Upper lobe of left lung (tissue), 6 donors: ENCODE measurements around the gene PILRA. TPM values are rescaled to one million over a fixed set of nuclear protein-coding genes. Genes with fewer than 3 reads are reported as not detected.

ENCODE experiments used
- ATAC-seq, 2 donors: fragments of 200-7000 bp; cut with Tn5 transposase; one replicate each; pipeline ENCODE4 v1.9.1; 2022; ENCODE audit warnings: mild to moderate bottlenecking in 2 of 2, moderate library complexity in 2 of 2; ENCODE audit not compliant: low FRiP score in 2 of 2
- DNase-seq, 2 donors: peaks; one replicate each; pipeline ENCODE4 v3.0.0-alpha.2; 2019 to 2020
- H3K27ac ChIP-seq, 4 donors: fragments of 200-600 bp; sonication (generic); one replicate each; pipeline ENCODE4 v1.5.1; 2016 to 2019
- H3K27me3 ChIP-seq, 4 donors: fragments of 200-600 bp; sonication (generic); one replicate each; pipeline ENCODE4 v1.5.1; 2017 to 2019
- H3K36me3 ChIP-seq, 4 donors: fragments of 200-600 bp; sonication (generic); one replicate each; pipeline ENCODE4 v1.5.1; 2016 to 2019
- H3K4me1 ChIP-seq, 4 donors: fragments of 200-600 bp; sonication (generic); one replicate each; pipeline ENCODE4 v1.5.1; 2018 to 2019
- H3K4me3 ChIP-seq, 4 donors: fragments of 200-600 bp; sonication (generic); one replicate each; pipeline ENCODE4 v1.5.1; 2017 to 2019; ENCODE audit warnings: mild to moderate bottlenecking in 2 of 4, moderate library complexity in 1 of 4
- H3K9me3 ChIP-seq, 4 donors: fragments of 200-600 bp; sonication (generic); one replicate each; pipeline ENCODE4 v1.5.1; 2018 to 2019
- EP300 ChIP-seq, 4 donors: sonication (generic); formaldehyde crosslinking; IDR thresholded peaks; one replicate each; pipeline ENCODE4 v1.5.1; 2017; ENCODE audit warnings: antibody characterized with exemption in 4 of 4, control low read depth in 2 of 4
- POLR2A ChIP-seq, 4 donors: fragments of 450-650 bp; IDR thresholded peaks; one replicate each; pipeline ENCODE4 v1.5.1; 2016 to 2017; ENCODE audit warnings: antibody characterized with exemption in 4 of 4, mild to moderate bottlenecking in 2 of 4
- POLR2AphosphoS5 ChIP-seq, 2 donors: sonication (generic); formaldehyde crosslinking; IDR thresholded peaks; one replicate each; pipeline ENCODE4 v1.5.1; 2017; ENCODE audit warnings: antibody characterized with exemption in 2 of 2
- WGBS, 2 donors: methylation state at CpG; one replicate each; pipeline ENCODE4 v1.1.5; 2017 to 2018; 5-methylcytosine and 5-hydroxymethylcytosine counted together
- total RNA-seq, 6 donors: library from RNA; depleted of rRNA in 4 of 6; stranded (reverse); fragments of >200 nt in 4 of 6; gene quantifications; one replicate each; pipeline versions ENCODE4 v1.1.0 to v1.2.1, GENCODE V29; 2016 to 2021
- TF ChIP-seq, protein P1 (sequence below), 6 experiments: fragments of 450-650 bp in 4 of 6; fragments of 200-600 bp in 2 of 6; sonication (generic) in 2 of 6; IDR thresholded peaks; one replicate each; pipeline ENCODE4 v1.5.1; 2016 to 2019; ENCODE audit warnings: antibody characterized with exemption in 6 of 6
- donor health status: DM: no; HTN: no; CAD: no; lungs with moderate emphysema.
- donor health status: DM: no; HTN: yes; CAD: no; lungs with severe emphysema.

PILRA gene
- total RNA-seq, 6 donors from 2014 or later = 15.2 to 52.4 (median 24.2) TPM

DNA sequence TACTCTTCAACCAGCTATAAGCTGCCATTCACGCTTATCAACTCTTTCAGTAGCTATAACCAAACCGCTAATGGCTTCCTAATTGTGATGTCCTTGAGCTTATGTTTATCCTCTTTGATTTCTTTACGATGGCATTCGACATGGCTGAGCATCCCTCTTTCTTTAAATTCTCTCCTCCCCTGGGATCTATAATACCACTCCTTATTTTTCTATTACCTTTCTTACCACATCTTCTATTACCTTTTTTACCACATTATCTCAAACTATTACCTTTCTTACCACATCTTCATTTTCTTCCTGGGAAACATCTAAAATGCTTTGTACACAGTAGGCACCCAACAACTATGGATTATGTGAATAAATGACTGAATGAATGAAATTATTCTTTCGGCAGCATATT, 42.2 kb downstream of the PILRA start:
- Histone ChIP-seq H3K36me3 (no peaks in the 10 kb centered on the region), H3K9me3 (no peaks in the 10 kb centered on the region), H3K27ac (no peak overlapping the region), H3K4me1 (no peaks in the 10 kb centered on the region), H3K27me3 (no peaks in the 10 kb centered on the region), H3K4me3 (no peak overlapping the region)
- no peak for ATAC-seq
- DNase-seq = no peak
- TF ChIP-seq POLR2AphosphoS5 (IDR thresholded peaks at IDR 0.05) = no peak
- TF ChIP-seq POLR2A (IDR thresholded peaks at IDR 0.05) = no peak
- TF ChIP-seq, protein P1, sequence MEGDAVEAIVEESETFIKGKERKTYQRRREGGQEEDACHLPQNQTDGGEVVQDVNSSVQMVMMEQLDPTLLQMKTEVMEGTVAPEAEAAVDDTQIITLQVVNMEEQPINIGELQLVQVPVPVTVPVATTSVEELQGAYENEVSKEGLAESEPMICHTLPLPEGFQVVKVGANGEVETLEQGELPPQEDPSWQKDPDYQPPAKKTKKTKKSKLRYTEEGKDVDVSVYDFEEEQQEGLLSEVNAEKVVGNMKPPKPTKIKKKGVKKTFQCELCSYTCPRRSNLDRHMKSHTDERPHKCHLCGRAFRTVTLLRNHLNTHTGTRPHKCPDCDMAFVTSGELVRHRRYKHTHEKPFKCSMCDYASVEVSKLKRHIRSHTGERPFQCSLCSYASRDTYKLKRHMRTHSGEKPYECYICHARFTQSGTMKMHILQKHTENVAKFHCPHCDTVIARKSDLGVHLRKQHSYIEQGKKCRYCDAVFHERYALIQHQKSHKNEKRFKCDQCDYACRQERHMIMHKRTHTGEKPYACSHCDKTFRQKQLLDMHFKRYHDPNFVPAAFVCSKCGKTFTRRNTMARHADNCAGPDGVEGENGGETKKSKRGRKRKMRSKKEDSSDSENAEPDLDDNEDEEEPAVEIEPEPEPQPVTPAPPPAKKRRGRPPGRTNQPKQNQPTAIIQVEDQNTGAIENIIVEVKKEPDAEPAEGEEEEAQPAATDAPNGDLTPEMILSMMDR (IDR thresholded peaks at IDR 0.05) = no peak
- no peak for TF ChIP-seq EP300 (IDR thresholded peaks at IDR 0.05)
- 94 to 96% methylated on average over 5 of the region's 5 CpGs for WGBS, 2 donors

DNA sequence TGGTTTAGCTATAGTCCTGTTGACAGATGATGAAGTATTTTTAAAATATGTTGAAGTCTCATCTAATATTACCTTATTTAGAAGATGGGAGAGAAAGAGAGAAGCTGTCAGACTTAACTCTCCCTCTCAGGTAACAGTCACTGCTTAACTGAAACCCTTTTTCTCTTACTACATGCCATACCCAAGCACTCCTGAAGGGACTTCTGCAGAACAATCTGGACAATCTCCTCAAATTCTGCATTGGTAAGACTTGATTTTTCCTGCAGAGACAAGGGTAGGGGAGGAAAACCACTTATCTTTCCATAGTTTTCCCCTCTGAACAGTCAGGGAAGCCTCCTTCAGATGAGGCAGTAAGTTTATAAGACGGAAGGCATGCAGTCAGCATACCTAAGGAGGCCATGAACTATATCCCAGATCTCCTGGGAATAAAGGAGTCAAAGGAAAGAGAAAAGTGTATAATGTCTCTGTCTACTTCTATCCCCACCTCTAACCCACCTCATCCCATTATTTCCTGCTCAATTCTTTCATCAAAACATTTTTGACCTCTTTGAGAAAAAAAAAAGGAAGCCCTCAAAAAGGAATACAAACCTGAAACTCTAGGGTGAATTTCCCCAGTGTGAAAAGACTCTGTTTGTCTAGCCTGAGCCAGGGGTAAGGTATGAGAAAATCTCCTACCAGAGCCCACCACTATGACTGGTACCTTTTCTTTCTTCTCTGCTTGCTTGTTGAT, 45.8 kb downstream of the PILRA start:
- Histone ChIP-seq H3K9me3 (no peaks in the 10 kb centered on the region), H3K36me3 (no peaks in the 10 kb centered on the region), H3K27me3 (no peaks in the 10 kb centered on the region), H3K4me1 (no peaks in the 10 kb centered on the region), H3K4me3 (no peak overlapping the region), H3K27ac (no peak overlapping the region)
- ATAC-seq = no peak
- TF ChIP-seq, protein P1 (IDR thresholded peaks at IDR 0.05) = no peak
- no peak for TF ChIP-seq POLR2AphosphoS5 (IDR thresholded peaks at IDR 0.05)
- TF ChIP-seq EP300 (IDR thresholded peaks at IDR 0.05) = no peak
- no peak for TF ChIP-seq POLR2A (IDR thresholded peaks at IDR 0.05)
- WGBS, 2 donors = 87 to 100% methylated on average over 1 of the region's 1 CpG
- no peak for DNase-seq

DNA sequence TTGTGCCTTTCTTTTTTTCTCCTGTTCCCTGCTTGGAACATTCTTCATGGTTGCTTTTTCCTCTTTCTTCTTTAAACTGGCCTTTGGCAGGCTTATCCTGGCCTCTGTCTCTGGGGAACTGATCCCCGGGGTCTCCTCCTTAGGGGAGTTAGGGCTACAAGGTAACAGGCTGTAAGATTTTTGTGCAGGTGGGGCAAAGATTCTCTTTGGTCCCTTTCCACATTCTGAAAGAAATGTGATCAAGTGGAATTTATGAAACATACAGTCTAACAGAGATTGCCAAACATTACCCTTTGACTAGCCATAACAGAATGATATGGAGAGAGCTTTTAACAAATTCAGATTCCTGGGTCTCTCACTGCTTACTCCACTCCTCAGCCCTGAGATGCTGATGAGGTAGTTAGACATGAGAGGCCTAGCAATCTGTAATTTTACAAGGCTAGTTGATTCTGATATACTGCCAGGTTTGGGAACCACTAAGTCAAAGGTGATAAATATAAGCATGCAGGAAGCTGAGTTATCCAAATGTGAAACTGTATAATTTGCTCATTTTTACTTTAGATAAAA, 46.5 kb downstream of the PILRA start:
- ATAC-seq (no peak), DNase-seq (no peak)
- Histone ChIP-seq H3K9me3 (no peaks in the 10 kb centered on the region), H3K27ac (no peak overlapping the region), H3K27me3 (no peaks in the 10 kb centered on the region), H3K36me3 (no peaks in the 10 kb centered on the region), H3K4me3 (no peak overlapping the region), H3K4me1 (no peaks in the 10 kb centered on the region)
- TF ChIP-seq POLR2A (IDR thresholded peaks at IDR 0.05) = no peak
- TF ChIP-seq, protein P1 (IDR thresholded peaks at IDR 0.05) = no peak
- TF ChIP-seq EP300 (IDR thresholded peaks at IDR 0.05) = no peak
- TF ChIP-seq POLR2AphosphoS5 (IDR thresholded peaks at IDR 0.05) = no peak
- 72 to 85% methylated on average over 1 of the region's 1 CpG for WGBS, 2 donors

DNA sequence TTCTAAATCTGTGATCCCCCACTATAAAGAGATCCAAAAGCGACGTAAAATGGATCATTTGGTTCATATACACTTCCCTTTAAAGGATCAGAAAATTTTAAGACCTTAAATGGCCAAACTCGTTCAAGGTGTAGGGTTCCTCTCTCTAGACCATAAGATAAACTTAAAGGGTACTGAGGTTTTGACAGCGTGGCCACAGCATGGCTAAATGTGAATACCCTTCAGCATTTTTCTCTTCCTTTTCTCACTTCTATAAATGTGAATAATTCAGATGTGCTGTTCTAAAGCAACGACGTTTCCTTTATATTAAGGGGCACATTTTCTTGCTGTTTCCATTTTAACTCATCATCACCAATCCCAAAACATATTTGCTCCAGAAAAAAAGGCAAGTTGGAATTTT, 50.0 kb downstream of the PILRA start:
- H3K9me3 ChIP-seq = no peaks in the 10 kb centered on the region
- H3K27ac ChIP-seq = no peak overlapping the region
- H3K36me3 ChIP-seq = no peaks in the 10 kb centered on the region
- DNase-seq = no peak
- ATAC-seq = no peak
- 85 to 91% methylated on average over 6 of the region's 6 CpGs for WGBS, 2 donors
- H3K27me3 ChIP-seq = no peaks in the 10 kb centered on the region
- H3K4me3 ChIP-seq = no peak overlapping the region
- H3K4me1 ChIP-seq = peaks cover 0 to 7% (median 5%) of the 10 kb centered on the region in 4 donors
- TF ChIP-seq, protein P1 (IDR thresholded peaks at IDR 0.05) = no peak
- TF ChIP-seq POLR2AphosphoS5 (IDR thresholded peaks at IDR 0.05) = no peak
- TF ChIP-seq POLR2A (IDR thresholded peaks at IDR 0.05) = no peak
- no peak for TF ChIP-seq EP300 (IDR thresholded peaks at IDR 0.05)
